ENCODE data around the gene TLE6.

GRCh38 chr19:3027292-3027691 is 49.9 kb downstream of the TLE6 start:
- TF ChIP-seq POLR2A (IDR thresholded peaks at IDR 0.05), result no peak
- no peak for TF ChIP-seq CTCF (IDR thresholded peaks at IDR 0.05)
